ENCODE results near the gene SLC19A2. TPM values are rescaled to one million over a fixed set of nuclear protein-coding genes. Genes with fewer than 3 reads are reported as not detected.
"Not testable (repeated sequence)": the region's sequence is repeated elsewhere in the genome, so short reads cannot be mapped to it uniquely, and the experiment has no call there.

SLC19A2 gene
- total and polyA plus RNA-seq, 5 donors = 11.2 to 26.5 (median 16.6) TPM

- ATAC-seq (no peak), DNase-seq (no peak)
- Histone ChIP-seq H3K9me3 (ENCODE audit: control insufficient read depth, low read length) (no peaks in the 10 kb centered on the region), H3K4me1 (ENCODE audit: control insufficient read depth, insufficient read depth, low read length) (no peaks in the 10 kb centered on the region), H3K4me3 (ENCODE audit: low read length) (no peak overlapping the region), H3K27ac (ENCODE audit: low read length) (no peak overlapping the region), H3K27me3 (ENCODE audit: control insufficient read depth, insufficient read depth) (no peaks in the 10 kb centered on the region)
- intact Hi-C loops (cut with DNase I) = no loop called here
- 82% methylated on average over 2 of the region's 2 CpGs for WGBS
These were observed 21.7 kb upstream of the SLC19A2 start for GRCh38 chr1:169507413-169507812.

- H3K27me3 ChIP-seq (ENCODE audit: control insufficient read depth, insufficient read depth); H3K27ac ChIP-seq (ENCODE audit: low read length); ATAC-seq; H3K4me3 ChIP-seq (ENCODE audit: low read length); intact Hi-C loops (cut with DNase I); H3K9me3 ChIP-seq (ENCODE audit: control insufficient read depth, low read length); H3K4me1 ChIP-seq (ENCODE audit: control insufficient read depth, insufficient read depth, low read length); DNase-seq: not testable (repeated sequence)
- 96% methylated on average over 2 of the region's 2 CpGs for WGBS
These were observed 17.9 kb upstream of the SLC19A2 start for GRCh38 chr1:169503601-169504000.

GRCh38 chr1:169499807-169500206, 14.1 kb upstream of the SLC19A2 start:
- H3K4me3 ChIP-seq (ENCODE audit: low read length) = no peak overlapping the region
- intact Hi-C loops (cut with DNase I) = no loop called here
- no peak for DNase-seq
- no peak for ATAC-seq
- no peak overlapping the region for H3K27ac ChIP-seq (ENCODE audit: low read length)
- H3K9me3 ChIP-seq (ENCODE audit: control insufficient read depth, low read length) = no peaks in the 10 kb centered on the region
- no peaks in the 10 kb centered on the region for H3K27me3 ChIP-seq (ENCODE audit: control insufficient read depth, insufficient read depth)
- no peaks in the 10 kb centered on the region for H3K4me1 ChIP-seq (ENCODE audit: control insufficient read depth, insufficient read depth, low read length)

- DNase-seq (no peak), ATAC-seq (no peak)
- H3K9me3 ChIP-seq (ENCODE audit: control insufficient read depth, low read length) = no peaks in the 10 kb centered on the region
- H3K27me3 ChIP-seq (ENCODE audit: control insufficient read depth, insufficient read depth) = no peaks in the 10 kb centered on the region
- H3K4me3 ChIP-seq (ENCODE audit: low read length) = no peak overlapping the region
- no peak overlapping the region for H3K27ac ChIP-seq (ENCODE audit: low read length)
- 96% methylated on average over 2 of the region's 2 CpGs for WGBS
- no peaks in the 10 kb centered on the region for H3K4me1 ChIP-seq (ENCODE audit: control insufficient read depth, insufficient read depth, low read length)
- intact Hi-C loops (cut with DNase I) = no loop called here
These were observed 11.6 kb upstream of the SLC19A2 start for GRCh38 chr1:169497317-169497716.

- intact Hi-C loops (cut with DNase I) = no loop called here
These were observed 10.2 kb upstream of the SLC19A2 start for GRCh38 chr1:169495916-169496315.

GRCh38 chr1:169495046-169495775, 9.5 kb upstream of the SLC19A2 start:
- ATAC-seq = no peak
- no peaks in the 10 kb centered on the region for H3K9me3 ChIP-seq (ENCODE audit: control insufficient read depth, low read length)
- H3K27ac ChIP-seq (ENCODE audit: low read length) = no peak overlapping the region
- H3K27me3 ChIP-seq (ENCODE audit: control insufficient read depth, insufficient read depth) = no peaks in the 10 kb centered on the region
- no peak overlapping the region for H3K4me3 ChIP-seq (ENCODE audit: low read length)
- no peaks in the 10 kb centered on the region for H3K4me1 ChIP-seq (ENCODE audit: control insufficient read depth, insufficient read depth, low read length)
- intact Hi-C loops (cut with DNase I) = no loop called here
- no peak for DNase-seq

More at GRCh38 chr1:169495916-169496315, 10.2 kb upstream of the SLC19A2 start:
- H3K9me3 ChIP-seq (ENCODE audit: control insufficient read depth, low read length) = no peaks in the 10 kb centered on the region
- H3K4me3 ChIP-seq (ENCODE audit: low read length) = no peak overlapping the region
- no peak overlapping the region for H3K27ac ChIP-seq (ENCODE audit: low read length)
- no peak for DNase-seq
- no peaks in the 10 kb centered on the region for H3K27me3 ChIP-seq (ENCODE audit: control insufficient read depth, insufficient read depth)
- no peaks in the 10 kb centered on the region for H3K4me1 ChIP-seq (ENCODE audit: control insufficient read depth, insufficient read depth, low read length)
- 62% methylated on average over 2 of the region's 2 CpGs for WGBS
- no peak for ATAC-seq

- 95% methylated on average over 3 of the region's 3 CpGs for WGBS
- Histone ChIP-seq H3K4me3 (ENCODE audit: low read length) (no peak overlapping the region), H3K27me3 (ENCODE audit: control insufficient read depth, insufficient read depth) (no peaks in the 10 kb centered on the region), H3K9me3 (ENCODE audit: control insufficient read depth, low read length) (no peaks in the 10 kb centered on the region), H3K27ac (ENCODE audit: low read length) (no peak overlapping the region), H3K4me1 (ENCODE audit: control insufficient read depth, insufficient read depth, low read length) (no peaks in the 10 kb centered on the region)
- ATAC-seq (no peak), DNase-seq (no peak)
- intact Hi-C loops (cut with DNase I) = no loop called here
These were observed 8.6 kb upstream of the SLC19A2 start for GRCh38 chr1:169494343-169494742.

GRCh38 chr1:169493251-169493650, 7.5 kb upstream of the SLC19A2 start:
- H3K4me3 ChIP-seq (ENCODE audit: low read length) = no peak overlapping the region
- no peaks in the 10 kb centered on the region for H3K9me3 ChIP-seq (ENCODE audit: control insufficient read depth, low read length)
- H3K27ac ChIP-seq (ENCODE audit: low read length) = no peak overlapping the region
- ATAC-seq (no peak), DNase-seq (no peak)
- no peaks in the 10 kb centered on the region for H3K27me3 ChIP-seq (ENCODE audit: control insufficient read depth, insufficient read depth)
- intact Hi-C loops (cut with DNase I) = no loop called here
- WGBS = 83% methylated on average over 1 of the region's 1 CpG
- no peaks in the 10 kb centered on the region for H3K4me1 ChIP-seq (ENCODE audit: control insufficient read depth, insufficient read depth, low read length)

GRCh38 chr1:169491845-169492281, 6.1 kb upstream of the SLC19A2 start:
- H3K9me3 ChIP-seq (ENCODE audit: control insufficient read depth, low read length) = no peaks in the 10 kb centered on the region
- H3K27me3 ChIP-seq (ENCODE audit: control insufficient read depth, insufficient read depth) = no peaks in the 10 kb centered on the region
- 85% methylated on average over 3 of the region's 3 CpGs for WGBS
- intact Hi-C loops (cut with DNase I) = no loop called here
- no peaks in the 10 kb centered on the region for H3K4me1 ChIP-seq (ENCODE audit: control insufficient read depth, insufficient read depth, low read length)
- H3K27ac ChIP-seq (ENCODE audit: low read length) = no peak overlapping the region
- DNase-seq = no peak
- ATAC-seq = no peak
- no peak overlapping the region for H3K4me3 ChIP-seq (ENCODE audit: low read length)

GRCh38 chr1:169488157-169488556, 2.4 kb upstream of the SLC19A2 start:
- Histone ChIP-seq H3K9me3 (ENCODE audit: control insufficient read depth, low read length) (no peaks in the 10 kb centered on the region), H3K27me3 (ENCODE audit: control insufficient read depth, insufficient read depth) (no peaks in the 10 kb centered on the region), H3K4me3 (ENCODE audit: low read length) (no peak overlapping the region), H3K4me1 (ENCODE audit: control insufficient read depth, insufficient read depth, low read length) (no peaks in the 10 kb centered on the region), H3K27ac (ENCODE audit: low read length) (no peak overlapping the region)
- 83% methylated on average over 4 of the region's 4 CpGs for WGBS
- intact Hi-C loops (cut with DNase I) = loop anchor here in 2 of 4 donors (10.0 kb wide), 1 partner anchor 57 kb away; no protein-coding TSS in a partner anchor
- no peak for DNase-seq
- ATAC-seq = no peak

GRCh38 chr1:169487561-169487960, 1.8 kb upstream of the SLC19A2 start:
- Histone ChIP-seq H3K4me3 (ENCODE audit: low read length) (no peak overlapping the region), H3K9me3 (ENCODE audit: control insufficient read depth, low read length) (no peaks in the 10 kb centered on the region), H3K27ac (ENCODE audit: low read length) (peak overlapping the region; percentile 5), H3K27me3 (ENCODE audit: control insufficient read depth, insufficient read depth) (no peaks in the 10 kb centered on the region), H3K4me1 (ENCODE audit: control insufficient read depth, insufficient read depth, low read length) (no peaks in the 10 kb centered on the region)
- intact Hi-C loops (cut with DNase I) = loop anchor here in 2 of 4 donors (10.0 kb wide), 1 partner anchor 57 kb away; no protein-coding TSS in a partner anchor
- no peak for ATAC-seq
- DNase-seq = peak in 1 of 3 donors; percentile 38
- WGBS = 89% methylated on average over 16 of the region's 16 CpGs
